K562 (cell line): ENCODE data around the gene KNTC1. TPM values are rescaled to one million over a fixed set of nuclear protein-coding genes. Genes with fewer than 3 reads are reported as not detected.

Experiments used
- ATAC-seq: fragments of 200-7000 bp; cut with Tn5 transposase; 3 replicates; pipeline ENCODE4 v1.9.1; 2020; ENCODE audit warnings: moderate library complexity
- BruUV-seq: library from RNA; stranded (reverse); fragments of 400-500 nt; replicated peaks from 2 replicates; lab custom pipeline; 2021; lab: Mats Ljungman, UMichigan
- CTCF ChIA-PET: fragments of 300-600 bp; formaldehyde crosslinking; extraction: SDS; loops from one replicate; lab custom pipeline; 2021; ENCODE audit warnings: low intra/inter-chr PET ratio; lab: Yijun Ruan, JAX
- POLR2A ChIA-PET: fragments of 300-600, 350-650 bp; sonication (Branson Sonifier 250); formaldehyde crosslinking; extraction: SDS; loops from one replicate; lab custom pipeline; 2021; ENCODE audit warnings: antibody characterized with exemption, inconsistent platforms; lab: Yijun Ruan, JAX
- DNase-seq, 4 experiments: peaks; one replicate each; pipeline versions ENCODE4 v3.0.0 to v3.0.0-alpha.2; 2011 to 2018; ENCODE audit warnings: low spot score in 3 of 4, mixed read lengths in 3 of 4; ENCODE audit errors: extremely low read depth in 1 of 4
- FAIRE-seq: peaks from 2 replicates; lab custom pipeline; 2011; peaks lifted over from hg19 to GRCh38; lab: Jason Lieb, UNC
- H2AFZ ChIP-seq: 2 replicates; pipeline ENCODE4 v1.6.0; 2011; ENCODE audit warnings: low read depth, low read length, control low read depth, inconsistent platforms
- H3K27ac ChIP-seq: fragments of 200-600 bp; 3 replicates; pipeline ENCODE4 v1.8.0; 2011; ENCODE audit warnings: low read depth, mild to moderate bottlenecking, control low read depth, inconsistent platforms, low read length, moderate library complexity, mixed read lengths; ENCODE audit errors: extremely low read depth
- H3K27me3 ChIP-seq, 2 experiments: fragments of 300-600 bp in 1 of 2; 2 replicates in 1 of 2; 3 replicates in 1 of 2; pipeline versions ENCODE4 v1.6.0 to v1.8.0; 2011; ENCODE audit warnings: inconsistent platforms in 2 of 2, low read length in 2 of 2, mild to moderate bottlenecking in 1 of 2, mixed read lengths in 1 of 2, moderate library complexity in 1 of 2; ENCODE audit not compliant: control insufficient read depth in 2 of 2, insufficient read depth in 2 of 2
- H3K36me3 ChIP-seq: fragments of 300-600 bp; 3 replicates; pipeline ENCODE4 v1.8.0; 2011; ENCODE audit warnings: mild to moderate bottlenecking, low read length, inconsistent platforms; ENCODE audit not compliant: control insufficient read depth, insufficient read depth
- H3K4me1 ChIP-seq, 2 experiments: fragments of 200-600 bp in 1 of 2; replicated peaks in 1 of 2; 2 replicates in 1 of 2; 3 replicates in 1 of 2; pipeline versions ENCODE4 v1.5.1 to v1.8.0; 2011; ENCODE audit warnings: inconsistent platforms in 2 of 2, low read length in 2 of 2, mild to moderate bottlenecking in 1 of 2, mixed read lengths in 1 of 2, moderate library complexity in 1 of 2; ENCODE audit not compliant: control insufficient read depth in 2 of 2, insufficient read depth in 2 of 2
- H3K4me2 ChIP-seq: 2 replicates; pipeline ENCODE4 v1.6.1; 2011; ENCODE audit warnings: low read length, control low read depth, inconsistent platforms, mixed read lengths; ENCODE audit not compliant: insufficient read depth
- H3K4me3 ChIP-seq: fragments of 200-600 bp; sonication (generic), shearing (Covaris generic); 2 replicates; pipeline ENCODE4 v1.5.1; 2016; ENCODE audit warnings: control low read depth, inconsistent platforms
- H3K79me2 ChIP-seq: fragments of 200-600 bp; 3 replicates; pipeline ENCODE4 v1.8.0; 2011; ENCODE audit warnings: low read length, inconsistent platforms; ENCODE audit not compliant: control insufficient read depth, insufficient read depth
- H3K9ac ChIP-seq, 2 experiments: 2 replicates each; pipeline versions ENCODE4 v1.6.0 to v1.6.1; 2011; ENCODE audit warnings: low read depth in 2 of 2, low read length in 2 of 2, control low read depth in 1 of 2, inconsistent platforms in 1 of 2, mild to moderate bottlenecking in 1 of 2, mixed read lengths in 1 of 2; ENCODE audit not compliant: insufficient read depth in 1 of 2
- H3K9me1 ChIP-seq: one replicate; pipeline ENCODE4 v1.6.0; 2011; ENCODE audit warnings: inconsistent platforms, mild to moderate bottlenecking, low read length, moderate library complexity; ENCODE audit not compliant: control insufficient read depth, insufficient read depth
- H3K9me3 ChIP-seq: replicated peaks from 2 replicates; pipeline ENCODE4 v1.5.1; 2011; ENCODE audit warnings: low read depth, low read length, inconsistent platforms; ENCODE audit not compliant: control insufficient read depth, insufficient read depth
- H4K20me1 ChIP-seq: replicated peaks from 2 replicates; pipeline ENCODE4 v1.6.1; 2011; ENCODE audit warnings: low read length, inconsistent platforms, mixed read lengths; ENCODE audit not compliant: control insufficient read depth, insufficient read depth
- CEBPB ChIP-seq: fragments of 450-650 bp; IDR thresholded peaks from 2 replicates; pipeline ENCODE4 v1.6.1; 2016; ENCODE audit warnings: missing genetic modification characterization, missing compliant biosample characterization
- CEBPG ChIP-seq, 3 experiments: fragments of 200-800 bp in 1 of 3; sonication (Bioruptor generic) in 1 of 3; sonication (generic) in 1 of 3; formaldehyde crosslinking in 1 of 3; IDR thresholded peaks in 2 of 3; conservative IDR thresholded peaks in 1 of 3; 2 replicates each; pipeline versions ENCODE4 v1.6.1 to v1.8.0; 2016 to 2022; ENCODE audit warnings: missing compliant biosample characterization in 2 of 3, missing genetic modification characterization in 2 of 3, mild to moderate bottlenecking in 1 of 3, missing genetic modification reagents in 1 of 3
- ETV5 ChIP-seq: sonication (generic); formaldehyde crosslinking; IDR thresholded peaks from 2 replicates; pipeline ENCODE4 v1.4.0; 2020; ENCODE audit warnings: low read depth, mild to moderate bottlenecking, missing genetic modification reagents
- PCBP2 ChIP-seq: fragments of 200-400 bp; formaldehyde crosslinking; IDR thresholded peaks from 2 replicates; pipeline ENCODE4 v1.6.1; 2018; ENCODE audit warnings: low read length, low read depth, mild to moderate bottlenecking, moderate library complexity; ENCODE audit not compliant: poor library complexity, severe bottlenecking
- PTBP1 ChIP-seq: fragments of 200-400 bp; formaldehyde crosslinking; IDR thresholded peaks from 2 replicates; pipeline ENCODE4 v1.6.1; 2017; ENCODE audit warnings: low read depth, low read length
- ZBTB17 ChIP-seq: fragments of 450-650 bp; formaldehyde crosslinking; IDR thresholded peaks from 2 replicates; pipeline ENCODE4 v1.4.0; 2020; ENCODE audit warnings: mild to moderate bottlenecking
- ZNF444 ChIP-seq: fragments of 250-450 bp; sonication (Bioruptor Pico); IDR thresholded peaks from 2 replicates; pipeline ENCODE4 v1.4.0; 2020; ENCODE audit warnings: mild to moderate bottlenecking, moderate library complexity
- ZSCAN29 ChIP-seq: fragments of 450-650 bp; IDR thresholded peaks from 2 replicates; pipeline ENCODE4 v1.6.1; 2017
- WGBS: fragments of 100-300 bp; shearing (Covaris generic); methylation state at CpG from one replicate; pipeline ENCODE4 v1.1.6; 2016; ENCODE audit warnings: low coverage, mixed read lengths; ENCODE audit not compliant: insufficient coverage; ENCODE audit errors: missing lambda C conversion rate; 5-methylcytosine and 5-hydroxymethylcytosine counted together
- in situ Hi-C: fragments of 300-500 bp; cut with MboI; formaldehyde crosslinking; loops from 4 replicates; pipeline ENCODE4 v1.15.0; 2018; ENCODE audit warnings: inconsistent platforms, mixed read lengths
- intact Hi-C: fragments of 100-400 bp; cut with micrococcal nuclease; formaldehyde crosslinking; loops from 2 replicates; pipeline ENCODE4 v1.14.2; 2022
- polyA plus RNA-seq, 8 experiments: library from polyadenylated mRNA; depleted of rRNA in 4 of 8; stranded (reverse) in 5 of 8; unstranded in 3 of 8; fragments of >200 nt; fragmentation: Nextera tagmentation in 2 of 8; fragmentation: Illumina TruSeq in 1 of 8; extraction: Ambion mirVana in 2 of 8; extraction: Trizol in 1 of 8; gene quantifications; 2 replicates each; pipeline versions ENCODE4 v1.2.1 to v1.2.3, GENCODE V29; 2011 to 2014; ENCODE audit warnings: inconsistent platforms in 1 of 8, missing spikeins in 1 of 8
- total RNA-seq, 7 experiments: library from RNA; depleted of rRNA in 6 of 7; stranded (reverse); fragments of >200 nt in 6 of 7; fragmentation: Illumina TruSeq in 2 of 7; extraction: Trizol in 2 of 7; gene quantifications; 2 replicates each; pipeline versions ENCODE4 v1.2.1 to v1.2.3, GENCODE V29; 2011 to 2021; ENCODE audit warnings: low replicate concordance in 1 of 7
- TF ChIP-seq, protein P1 (sequence below): IDR thresholded peaks from 2 replicates; pipeline ENCODE4 v1.6.1; 2014; ENCODE audit warnings: antibody characterized with exemption

The KNTC1 gene
- total and polyA plus RNA-seq, 9 of the 15 experiments (the other 6 are each of a cell fraction or from before 2014, with no cell fraction given) = 38.9 to 135 (median 99.6) TPM

DNA sequence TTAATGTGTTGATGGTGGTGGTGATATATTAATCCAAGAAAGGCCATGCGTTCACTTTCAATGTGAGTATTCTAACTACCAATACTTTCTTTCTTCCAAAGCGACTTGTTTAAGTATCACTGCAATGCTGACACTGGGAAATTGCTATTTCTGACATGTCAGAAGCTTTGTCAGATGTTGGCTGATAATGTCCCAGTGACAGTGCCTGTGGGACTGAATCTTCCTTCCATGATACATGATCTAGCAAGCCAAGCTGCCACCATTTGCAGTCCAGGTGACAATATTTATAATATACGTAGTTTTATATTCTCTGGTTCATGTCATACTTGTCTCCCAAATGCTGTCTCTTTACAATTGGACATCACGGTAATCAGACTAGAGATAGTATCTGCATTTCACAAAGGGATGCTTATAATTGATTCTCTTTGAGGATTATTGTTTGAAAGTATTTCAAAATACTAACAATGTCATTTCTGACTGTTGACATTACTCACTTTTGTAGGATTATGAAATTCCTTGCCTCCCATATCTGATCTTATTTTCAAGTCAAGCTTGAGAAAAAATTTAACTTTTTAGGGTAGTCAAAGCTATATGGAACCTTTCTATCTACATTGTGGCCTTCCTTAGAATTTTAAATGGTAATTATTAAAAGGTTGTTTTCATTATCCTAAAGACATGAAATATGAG is 57.3 kb downstream of the KNTC1 start:
- no peak for FAIRE-seq
- Histone ChIP-seq H3K9me1 (no peaks in the 10 kb centered on the region), H3K27me3 (no peaks in the 10 kb centered on the region), H3K36me3 (peaks cover 87% of the 10 kb centered on the region), H3K4me2 (no peak overlapping the region), H3K9me3 (no peaks in the 10 kb centered on the region), H3K9ac (no peak overlapping the region), H2AFZ (no peak overlapping the region), H3K79me2 (no peaks in the 10 kb centered on the region), H3K4me1 (no peaks in the 10 kb centered on the region)
- WGBS = 93% methylated on average over 4 of the region's 4 CpGs
- no peak for DNase-seq
- POLR2A ChIA-PET = interaction anchor here (0.6 to 1.8 kb wide), 5 partner anchors 9 to 832 kb away, joined by 3 to 7 read pairs (median 3); no protein-coding TSS in a partner anchor
- in situ Hi-C loops = no loop called here
- no peak for TF ChIP-seq CEBPG (CRISPR knock-in tag; IDR thresholded peaks at IDR 0.05)
- TF ChIP-seq CEBPG (tag; conservative IDR thresholded peaks at IDR 0.05 in 1 of 2, IDR thresholded peaks at IDR 0.05 in 1 of 2) = peak in 1 of 2 experiments; percentile 38; a peak in 1 of 4 replicates
- no peak for TF ChIP-seq PTBP1
- TF ChIP-seq, all 486 proteins: peak for 1
- H3K27ac ChIP-seq = no peak overlapping the region
- no peak overlapping the region for H3K4me3 ChIP-seq
- ATAC-seq = no peak
- no peaks in the 10 kb centered on the region for H4K20me1 ChIP-seq
- no TSS peak for BruUV-seq
- CTCF ChIA-PET = no interaction called here
- intact Hi-C loops = no loop called here

DNA sequence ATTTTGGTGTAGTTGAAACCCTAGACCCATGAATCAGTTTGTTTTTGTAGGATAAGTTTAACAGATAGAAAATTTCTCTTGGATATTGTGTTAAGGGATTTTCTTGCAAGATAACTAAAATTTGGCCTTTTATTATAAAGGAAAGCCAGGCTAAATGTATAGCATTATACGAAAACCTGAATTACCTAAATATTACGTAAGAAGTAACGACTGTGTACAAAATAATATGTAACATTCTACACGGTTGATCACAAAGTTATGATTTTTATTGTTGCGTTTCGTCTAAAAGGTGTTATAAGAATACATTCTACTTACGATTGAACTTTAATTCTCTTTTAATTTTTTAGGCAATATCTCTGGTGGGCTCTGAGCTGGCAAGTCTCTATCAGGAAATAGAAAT is 63.9 kb downstream of the KNTC1 start:
- BruUV-seq = no TSS peak
- Histone ChIP-seq H2AFZ (no peak overlapping the region), H3K27ac (no peak overlapping the region), H3K4me3 (no peak overlapping the region), H3K4me2 (no peak overlapping the region), H3K36me3 (peaks cover 85% of the 10 kb centered on the region), H3K79me2 (no peaks in the 10 kb centered on the region), H4K20me1 (no peaks in the 10 kb centered on the region), H3K9ac (no peak overlapping the region), H3K9me3 (peaks cover 2% of the 10 kb centered on the region; the same call in 1 of the 2 replicates), H3K9me1 (no peaks in the 10 kb centered on the region), H3K27me3 (no peaks in the 10 kb centered on the region), H3K4me1 (no peaks in the 10 kb centered on the region; a peak in 1 of 5 replicates)
- 97% methylated on average over 7 of the region's 7 CpGs for WGBS
- ATAC-seq (no peak), DNase-seq (no peak), FAIRE-seq (no peak)
- ChIA-PET CTCF (no interaction called here), POLR2A (no interaction called here)
- in situ Hi-C loops = no loop called here
- TF ChIP-seq ZBTB17 (CRISPR knock-in tag) (no peak), ETV5 (CRISPR knock-in tag) (no peak), CEBPG (CRISPR knock-in tag; IDR thresholded peaks at IDR 0.05) (no peak), CEBPG (tag; conservative IDR thresholded peaks at IDR 0.05 in 1 of 2, IDR thresholded peaks at IDR 0.05 in 1 of 2) (peak; percentile 12 to 33; a peak in 1 of 4 replicates), ZNF444 (CRISPR knock-in tag) (no peak), PCBP2 (no peak), ZSCAN29 (no peak), CEBPB (tag) (peak; percentile 54)
- TF ChIP-seq, protein P1, sequence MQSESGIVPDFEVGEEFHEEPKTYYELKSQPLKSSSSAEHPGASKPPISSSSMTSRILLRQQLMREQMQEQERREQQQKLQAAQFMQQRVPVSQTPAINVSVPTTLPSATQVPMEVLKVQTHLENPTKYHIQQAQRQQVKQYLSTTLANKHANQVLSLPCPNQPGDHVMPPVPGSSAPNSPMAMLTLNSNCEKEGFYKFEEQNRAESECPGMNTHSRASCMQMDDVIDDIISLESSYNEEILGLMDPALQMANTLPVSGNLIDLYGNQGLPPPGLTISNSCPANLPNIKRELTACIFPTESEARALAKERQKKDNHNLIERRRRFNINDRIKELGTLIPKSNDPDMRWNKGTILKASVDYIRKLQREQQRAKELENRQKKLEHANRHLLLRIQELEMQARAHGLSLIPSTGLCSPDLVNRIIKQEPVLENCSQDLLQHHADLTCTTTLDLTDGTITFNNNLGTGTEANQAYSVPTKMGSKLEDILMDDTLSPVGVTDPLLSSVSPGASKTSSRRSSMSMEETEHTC = no peak
- intact Hi-C loops = no loop called here
